Bronchial epithelial cell (primary cell): Measurements from ENCODE around the gene TF. TPM values are rescaled to one million over a fixed set of nuclear protein-coding genes. Genes with fewer than 3 reads are reported as not detected.

ENCODE experiments used
- DNase-seq: peaks from one replicate; pipeline ENCODE4 v3.0.0-alpha.2; 2010; ENCODE audit warnings: low read depth
- FAIRE-seq: peaks from 2 replicates; lab custom pipeline; 2011; peaks lifted over from hg19 to GRCh38; lab: Jason Lieb, UNC
- H3K27me3 ChIP-seq: 2 replicates; pipeline ENCODE4 v1.5.1; 2011; ENCODE audit warnings: low read length; ENCODE audit not compliant: control insufficient read depth, insufficient read depth
- H3K36me3 ChIP-seq: 2 replicates; pipeline ENCODE4 v1.5.1; 2011; ENCODE audit warnings: low read length; ENCODE audit not compliant: control insufficient read depth, insufficient read depth
- H3K4me3 ChIP-seq: 2 replicates; pipeline ENCODE4 v1.5.1; 2011; ENCODE audit warnings: mild to moderate bottlenecking, low read depth, low read length, control low read depth
- CTCF ChIP-seq: IDR thresholded peaks from 2 replicates; pipeline ENCODE4 v1.5.1; 2011; ENCODE audit warnings: mild to moderate bottlenecking, moderate library complexity, low read length, control low read depth, inconsistent platforms; ENCODE audit not compliant: insufficient read depth, severe bottlenecking
- total RNA-seq: library from RNA; depleted of rRNA; stranded (reverse); fragments of >200 nt; gene quantifications from 2 replicates; pipeline ENCODE4 v1.2.1, GENCODE V29; 2014

Gene TF
- total RNA-seq, 1 donor from 2014 or later, result under 0.01 TPM

- DNase-seq (no peak), FAIRE-seq (no peak)
- Histone ChIP-seq H3K4me3 (no peak overlapping the region), H3K27me3 (peaks cover 11% of the 10 kb centered on the region), H3K36me3 (no peaks in the 10 kb centered on the region)
- TF ChIP-seq CTCF, result no peak
Measured at GRCh38 chr3:133747373-133747772, 1.2 kb downstream of the TF start.

GRCh38 chr3:133747907-133748639, 1.9 kb downstream of the TF start:
- DNase-seq (no peak), FAIRE-seq (no peak)
- no peak overlapping the region for H3K4me3 ChIP-seq
- no peaks in the 10 kb centered on the region for H3K36me3 ChIP-seq
- H3K27me3 ChIP-seq, result peaks cover 11% of the 10 kb centered on the region
- no peak for TF ChIP-seq CTCF

DNA sequence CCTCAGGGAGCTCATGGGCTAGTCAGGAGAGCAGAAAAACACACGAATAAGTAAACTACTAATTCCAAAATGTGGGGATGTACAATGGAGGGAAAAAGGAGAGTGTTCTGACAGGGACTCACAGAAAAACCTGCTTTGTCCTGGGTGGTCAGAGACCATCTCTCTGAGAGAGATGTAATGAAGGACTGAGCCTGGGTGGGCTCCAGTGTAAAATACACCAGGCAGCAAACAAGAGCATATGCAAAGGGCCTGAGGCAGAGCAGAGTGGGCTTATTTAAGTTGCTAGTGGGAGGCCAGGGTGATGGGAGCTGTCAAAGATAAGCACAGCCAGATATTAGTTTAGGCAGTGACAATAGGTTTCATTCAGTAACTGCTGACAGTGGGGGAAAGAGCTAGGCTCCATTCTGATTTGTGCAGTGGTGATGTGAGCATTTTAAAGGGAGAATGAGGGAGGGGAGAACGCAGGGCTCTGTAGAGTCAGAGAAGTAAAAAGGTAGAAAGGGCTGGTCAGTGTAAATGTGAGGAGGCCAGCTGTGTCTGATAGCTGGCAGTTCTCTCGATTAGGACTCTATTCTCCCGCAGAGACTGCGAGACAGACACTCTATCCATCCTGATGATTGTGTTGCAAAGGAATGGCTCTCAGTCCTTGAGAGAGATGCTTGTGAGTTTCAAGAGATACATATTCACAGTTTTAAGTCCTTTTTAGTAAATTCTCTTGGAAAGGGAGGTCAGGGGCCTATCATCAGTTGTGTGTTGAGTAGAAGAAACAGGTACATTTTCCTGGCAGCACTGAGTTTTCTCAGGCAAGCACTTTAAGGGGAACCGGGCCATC, 3.5 kb downstream of the TF start:
- Histone ChIP-seq H3K36me3 (no peaks in the 10 kb centered on the region), H3K4me3 (no peak overlapping the region), H3K27me3 (peaks cover 7% of the 10 kb centered on the region)
- DNase-seq (no peak), FAIRE-seq (no peak)
- TF ChIP-seq CTCF, result no peak

DNA sequence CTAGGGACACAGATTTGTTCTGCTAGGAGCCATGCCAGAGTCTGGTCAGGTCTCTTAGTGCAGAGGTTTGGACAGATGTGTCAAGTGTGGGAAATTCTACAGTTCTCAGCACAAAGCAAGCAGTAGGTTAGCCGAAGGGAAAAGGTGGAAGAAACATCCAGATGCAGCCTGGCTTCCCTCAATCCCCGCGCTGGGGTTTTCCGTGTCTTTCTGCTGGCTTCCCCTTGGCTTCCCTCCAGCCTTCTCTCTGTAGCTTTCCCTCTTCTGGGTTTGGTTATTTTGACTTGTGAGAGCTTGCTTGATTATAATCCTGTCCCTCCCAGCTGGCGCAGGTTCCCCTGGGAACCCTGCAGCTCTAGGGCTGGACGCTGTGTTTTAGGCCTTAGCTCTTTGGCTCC, 4.1 kb downstream of the TF start:
- TF ChIP-seq CTCF, result no peak
- Histone ChIP-seq H3K36me3 (no peaks in the 10 kb centered on the region), H3K4me3 (no peak overlapping the region), H3K27me3 (peaks cover 7% of the 10 kb centered on the region)
- no peak for DNase-seq
- no peak for FAIRE-seq

GRCh38 chr3:133753107-133753778, 7.0 kb downstream of the TF start:
- Histone ChIP-seq H3K27me3 (no peaks in the 10 kb centered on the region), H3K36me3 (no peaks in the 10 kb centered on the region), H3K4me3 (no peak overlapping the region)
- TF ChIP-seq CTCF, result no peak
- DNase-seq (no peak), FAIRE-seq (no peak)
